GM19324 (cell line): ENCODE measurements around the gene ADGRL3.
"Not testable (repeated sequence)": the region's sequence is repeated elsewhere in the genome, so short reads cannot be mapped to it uniquely, and the experiment has no call there.

Source experiments
- ATAC-seq: cut with Tn5 transposase; IDR thresholded peaks from one replicate; pipeline ENCODE4 v1.9.1; 2021; ENCODE audit warnings: mild to moderate bottlenecking, moderate library complexity; ENCODE audit not compliant: unreplicated experiment, low FRiP score

Gene ADGRL3

DNA sequence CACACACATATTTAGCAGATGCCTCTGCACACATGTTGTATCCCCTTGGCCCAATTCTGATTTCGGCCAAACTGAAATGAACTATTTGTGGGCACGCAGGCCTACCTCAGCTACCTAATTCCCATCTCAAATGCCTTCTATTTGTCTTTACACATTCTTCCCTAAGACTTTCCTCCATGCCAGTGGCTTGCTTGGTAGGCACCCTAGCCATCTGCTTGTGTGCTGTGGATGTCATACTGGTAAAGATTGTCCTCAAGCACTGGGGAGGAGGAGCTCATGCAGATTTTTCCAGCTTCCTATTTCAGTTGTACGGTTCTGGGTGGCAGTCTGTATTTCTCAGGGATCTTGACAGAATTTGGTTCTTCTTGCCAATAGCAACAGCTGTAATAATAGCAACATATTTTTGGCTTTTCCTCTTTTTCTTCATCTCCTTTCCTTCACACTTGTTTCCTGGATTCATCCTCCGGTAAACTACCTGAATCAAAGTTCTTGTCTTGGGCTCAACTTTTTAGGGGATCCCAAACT lies 514.3 kb downstream of the ADGRL3 start:
- ATAC-seq: no peak

DNA sequence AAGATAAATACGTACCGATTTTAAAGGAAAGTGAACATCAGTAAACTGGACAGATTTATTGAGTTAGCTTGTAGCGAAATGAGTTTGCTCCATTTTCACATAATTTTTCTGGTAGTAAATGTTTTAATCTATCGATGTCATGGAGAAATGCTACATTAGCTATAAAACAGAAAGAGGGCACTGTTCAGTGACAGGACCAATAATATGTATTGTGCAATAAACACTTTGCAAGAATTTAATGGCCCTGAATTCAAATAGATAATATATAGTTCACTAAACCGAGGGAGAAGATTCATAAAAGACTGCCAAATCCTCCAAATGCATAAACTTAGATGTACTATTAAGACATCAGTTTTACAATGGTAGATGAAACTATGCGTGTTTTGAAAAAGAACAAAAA lies 516.3 kb downstream of the ADGRL3 start:
- no peak for ATAC-seq

DNA sequence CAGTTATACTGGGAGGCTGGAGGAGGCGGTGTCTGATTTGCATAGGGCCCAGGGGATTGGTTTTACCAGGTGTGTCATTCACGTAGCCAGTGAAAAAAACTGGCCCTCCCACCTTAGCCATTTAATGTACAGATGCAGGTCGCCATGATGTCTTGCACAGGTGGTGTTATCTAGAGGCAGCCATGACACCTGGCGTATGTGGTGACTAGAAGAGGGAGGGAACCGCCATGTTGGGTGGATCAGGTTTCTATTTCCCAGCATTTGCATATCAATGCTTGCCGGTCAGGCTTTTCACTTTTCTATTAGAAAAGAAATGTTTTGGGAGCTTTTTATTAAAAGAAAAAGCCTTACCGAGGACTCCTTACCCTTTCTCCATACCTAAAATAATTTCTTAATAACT lies 523.4 kb downstream of the ADGRL3 start:
- ATAC-seq: no peak

- ATAC-seq: no peak
Measured at GRCh38 chr4:61727286-61727685, 527.2 kb downstream of the ADGRL3 start.

DNA sequence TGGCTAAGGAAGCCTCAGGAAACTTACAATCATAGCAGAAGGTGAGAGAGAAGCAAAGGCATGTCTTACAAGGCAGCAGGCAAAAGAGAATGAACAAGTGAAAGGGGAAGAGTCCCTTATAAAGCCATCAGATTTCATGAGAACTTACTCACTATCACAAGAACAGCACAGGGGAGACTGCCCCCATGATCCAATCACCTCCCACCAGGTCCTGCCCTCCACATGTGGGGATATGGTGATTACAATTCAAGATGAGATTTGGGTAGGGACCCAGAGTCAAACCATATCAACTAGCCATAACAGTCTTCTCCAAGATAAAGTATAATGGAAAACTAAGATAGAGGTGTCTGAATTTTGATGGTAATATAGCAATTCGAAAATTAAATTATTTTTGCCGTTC lies 534.3 kb downstream of the ADGRL3 start:
- no peak for ATAC-seq

GRCh38 chr4:61739887-61740286 lies 539.8 kb downstream of the ADGRL3 start:
- no peak for ATAC-seq

DNA sequence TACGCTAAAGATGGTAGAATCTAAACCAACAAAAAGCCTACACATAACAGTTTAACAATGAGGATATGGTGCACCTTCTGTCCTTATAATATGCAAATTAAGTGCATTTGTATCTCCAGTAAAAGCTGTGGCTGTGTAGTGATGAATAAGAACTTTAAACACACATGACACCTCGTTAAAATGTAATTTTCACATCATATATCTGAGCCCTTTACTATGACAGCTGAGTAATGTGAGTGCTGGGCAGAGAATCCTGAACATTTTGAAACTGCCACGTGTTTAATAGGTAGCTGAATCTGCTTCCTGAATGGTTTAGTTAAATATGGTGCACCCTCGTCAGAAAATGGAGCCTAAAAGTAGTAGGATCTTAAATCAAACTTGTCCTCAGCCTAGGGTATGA lies 540.8 kb downstream of the ADGRL3 start:
- no peak for ATAC-seq

GRCh38 chr4:61741327-61742096 lies 541.4 kb downstream of the ADGRL3 start:
- no peak for ATAC-seq

DNA sequence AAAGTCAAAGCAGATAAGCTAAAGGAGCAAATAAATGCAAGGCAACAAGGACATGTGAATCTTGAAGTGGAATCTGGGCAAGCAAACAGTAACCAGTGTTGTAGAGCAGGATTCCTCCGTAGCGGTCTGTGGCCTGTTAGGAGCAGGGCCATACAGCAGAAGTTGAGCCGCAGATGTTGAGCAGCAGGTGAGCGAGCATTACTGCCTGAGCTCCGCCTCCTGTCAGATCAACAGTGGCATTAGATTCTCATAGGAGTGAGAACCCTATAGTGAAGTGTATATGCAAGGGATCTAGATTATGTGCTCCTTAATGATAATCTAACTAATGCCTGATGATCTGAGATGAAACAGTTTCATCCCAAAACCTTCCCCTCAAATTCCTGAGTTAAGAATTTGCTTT lies 550.7 kb downstream of the ADGRL3 start:
- ATAC-seq: no peak

- no peak for ATAC-seq
Measured at GRCh38 chr4:61752617-61753016, 552.5 kb downstream of the ADGRL3 start.

- ATAC-seq: no peak
Measured at GRCh38 chr4:61753739-61754138, 553.6 kb downstream of the ADGRL3 start.

DNA sequence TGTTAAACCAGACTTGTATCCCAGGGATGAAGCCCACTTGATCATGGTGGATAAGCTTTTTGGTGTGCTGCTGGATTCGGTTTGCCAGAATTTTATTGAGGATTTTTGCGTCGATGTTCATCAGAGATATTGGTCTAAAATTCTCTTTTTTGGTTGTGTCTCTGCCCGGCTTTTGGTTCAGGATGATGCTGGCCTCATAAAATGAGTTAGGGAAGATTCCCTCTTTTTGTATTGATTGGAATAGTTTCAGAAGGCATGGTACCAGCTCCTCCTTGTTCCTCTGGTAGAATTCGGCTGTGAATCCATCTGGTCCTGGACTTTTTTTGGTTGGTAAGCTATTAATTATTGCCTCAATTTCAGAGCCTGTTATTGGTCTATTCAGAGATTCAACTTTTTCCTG lies 556.8 kb downstream of the ADGRL3 start:
- ATAC-seq: not testable (repeated sequence)

DNA sequence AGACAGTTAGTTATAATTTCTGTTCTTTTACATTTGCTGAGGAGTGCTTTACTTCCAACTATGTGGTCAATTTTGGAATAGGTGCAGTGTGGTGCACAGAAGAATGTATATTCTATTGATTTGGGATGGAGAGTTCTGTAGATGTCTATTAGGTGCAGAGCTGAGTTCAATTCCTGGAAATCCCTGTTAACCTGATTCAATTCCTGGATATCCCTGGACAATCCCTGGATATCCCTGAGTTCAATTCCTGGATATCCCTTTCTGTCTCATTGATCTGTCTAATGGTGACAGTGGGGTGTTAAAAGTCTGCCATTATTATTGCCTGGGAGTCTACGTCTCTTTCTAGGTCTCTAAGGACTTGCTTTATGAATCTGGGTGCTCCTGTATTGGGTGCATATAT lies 557.9 kb downstream of the ADGRL3 start:
- not testable (repeated sequence) for ATAC-seq

DNA sequence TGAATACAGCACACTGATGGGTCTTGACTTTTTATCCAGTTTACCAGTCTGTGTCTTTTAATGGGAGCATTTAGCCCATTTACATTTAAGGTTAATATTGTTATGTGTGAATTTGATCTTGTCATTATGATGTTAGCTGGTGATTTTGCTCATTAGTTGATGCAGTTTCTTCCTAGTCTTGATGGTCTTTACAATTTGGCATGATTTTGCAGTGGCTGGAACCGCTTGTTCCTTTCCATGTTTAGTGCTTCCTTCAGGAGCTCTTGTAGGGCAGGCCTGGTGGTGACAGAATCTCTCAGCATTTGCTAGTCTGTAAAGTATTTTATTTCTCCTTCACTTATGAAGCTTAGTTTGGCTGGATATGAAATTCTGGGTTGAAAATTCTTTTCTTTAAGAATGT lies 558.5 kb downstream of the ADGRL3 start:
- not testable (repeated sequence) for ATAC-seq

GRCh38 chr4:61759245-61759644 lies 559.1 kb downstream of the ADGRL3 start:
- not testable (repeated sequence) for ATAC-seq

GRCh38 chr4:61759885-61760284 lies 559.8 kb downstream of the ADGRL3 start:
- ATAC-seq: not testable (repeated sequence)

- no peak for ATAC-seq
Measured at GRCh38 chr4:61760820-61761219, 560.7 kb downstream of the ADGRL3 start.

DNA sequence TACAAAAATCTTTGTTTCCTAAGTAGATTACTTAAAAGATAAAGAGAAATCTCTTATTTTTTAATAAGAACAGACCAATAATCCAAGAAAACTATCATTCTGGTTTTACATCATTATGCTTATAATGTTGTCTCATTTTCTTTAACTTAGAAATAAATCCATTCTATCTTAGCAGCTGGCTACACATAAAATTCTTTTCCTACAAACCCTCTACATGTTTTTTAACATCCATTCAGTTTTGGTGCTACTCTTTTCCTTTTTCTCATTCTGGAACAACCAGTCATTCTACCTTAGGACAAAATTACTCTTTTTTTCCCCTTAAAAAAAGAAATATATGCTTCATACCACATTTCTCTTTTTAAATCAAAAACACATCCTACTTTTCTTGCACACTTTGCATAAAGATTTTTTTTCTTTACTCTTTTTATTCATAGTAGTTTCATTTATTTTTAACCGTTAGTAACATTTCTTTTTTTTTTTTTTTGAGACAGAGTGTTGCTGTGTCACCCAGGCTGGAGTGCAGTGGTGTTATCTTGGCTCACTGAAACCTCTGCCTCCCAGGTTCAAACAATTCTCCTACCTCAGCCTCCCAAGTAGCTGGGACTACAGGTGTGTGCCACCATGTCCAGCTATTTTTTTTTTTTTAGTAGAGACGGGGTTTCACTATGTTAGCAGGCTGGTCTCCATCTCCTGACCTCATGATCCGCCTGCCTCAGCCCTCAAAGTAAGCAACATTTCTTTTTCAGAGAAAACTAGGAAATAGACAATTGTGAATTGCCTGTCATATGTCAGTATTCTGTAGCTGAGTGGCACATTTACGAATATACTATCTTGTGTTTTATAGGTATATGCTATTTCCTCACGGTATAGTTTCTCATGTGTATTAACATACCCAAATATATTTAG lies 562.8 kb downstream of the ADGRL3 start:
- ATAC-seq: no peak

DNA sequence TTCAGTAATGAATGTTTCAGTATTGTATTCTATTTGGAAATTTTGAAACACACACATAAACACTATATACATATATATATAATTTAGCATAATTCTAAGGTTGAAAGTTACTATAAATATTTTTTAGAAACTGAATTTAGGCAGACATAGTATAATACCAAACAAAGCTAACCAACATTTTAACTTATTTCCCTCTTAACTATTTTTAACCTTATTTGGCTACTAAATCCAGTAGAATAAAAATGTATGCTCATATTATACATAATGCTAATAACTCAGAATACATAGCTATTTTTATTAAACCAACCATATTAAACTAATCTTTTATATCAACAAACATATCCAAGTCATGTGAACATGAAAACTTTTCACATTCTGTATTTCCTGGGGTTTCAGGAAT lies 563.6 kb downstream of the ADGRL3 start:
- no peak for ATAC-seq

GRCh38 chr4:61764090-61764489 lies 564.0 kb downstream of the ADGRL3 start:
- not testable (repeated sequence) for ATAC-seq

DNA sequence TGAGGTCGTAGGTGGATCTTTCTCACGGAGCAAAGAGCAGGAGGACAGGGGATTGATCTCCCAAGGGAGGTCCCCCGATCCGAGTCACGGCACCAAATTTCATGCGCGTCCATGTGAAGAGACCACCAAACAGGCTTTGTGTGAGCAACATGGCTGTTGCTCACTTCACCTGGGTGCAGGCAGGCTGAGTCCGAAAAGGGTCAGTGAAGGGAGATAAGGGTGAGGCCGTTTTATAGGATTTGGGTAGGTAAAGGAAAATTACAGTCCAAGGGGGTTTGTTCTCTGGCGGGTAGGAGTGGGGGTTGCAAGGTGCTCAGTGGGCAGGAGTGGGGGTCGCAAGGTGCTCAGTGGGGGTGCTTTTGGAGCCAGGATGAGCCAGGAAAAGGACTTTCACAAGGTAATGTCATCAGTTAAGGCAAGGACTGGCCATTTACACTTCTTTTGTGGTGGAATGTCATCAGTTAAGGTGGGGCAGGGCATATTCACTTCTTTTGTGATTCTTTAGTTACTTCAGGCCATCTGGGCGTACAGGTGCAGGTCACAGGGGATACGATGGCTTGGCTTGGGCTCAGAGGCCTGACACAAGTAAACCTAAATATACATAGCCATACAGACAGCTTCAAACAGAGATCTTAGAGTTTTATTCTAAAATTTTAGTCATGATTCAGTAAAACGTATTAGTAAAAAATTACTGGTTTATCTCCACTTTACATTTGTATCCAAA lies 569.5 kb downstream of the ADGRL3 start:
- not testable (repeated sequence) for ATAC-seq
